KMS-11 (cell line): Measurements from ENCODE around the gene USP17L29.
"Not testable (repeated sequence)": the region's sequence is repeated elsewhere in the genome, so short reads cannot be mapped to it uniquely, and the experiment has no call there.

Experiments
- H2AFZ ChIP-seq: fragments of 200-600 bp; sonication (generic); 2 replicates; pipeline ENCODE4 v1.6.1; 2016; ENCODE audit warnings: antibody characterized with exemption, mixed run types, low read depth
- H3K27ac ChIP-seq: fragments of 200-600 bp; sonication (generic); 2 replicates; pipeline ENCODE4 v1.6.1; 2016; ENCODE audit warnings: mild to moderate bottlenecking, mixed run types
- H3K27me3 ChIP-seq: fragments of 200-600 bp; sonication (generic); 2 replicates; pipeline ENCODE4 v1.6.1; 2017; ENCODE audit warnings: mild to moderate bottlenecking, low read depth, mixed run types, moderate library complexity; ENCODE audit not compliant: insufficient read depth
- H3K36me3 ChIP-seq: fragments of 200-600 bp; sonication (generic); 2 replicates; pipeline ENCODE4 v1.6.1; 2017; ENCODE audit warnings: mild to moderate bottlenecking, mixed run types; ENCODE audit not compliant: insufficient read depth
- H3K4me1 ChIP-seq: fragments of 200-600 bp; sonication (generic); 2 replicates; pipeline ENCODE4 v1.6.1; 2016; ENCODE audit warnings: mild to moderate bottlenecking, low read depth, mixed run types; ENCODE audit not compliant: poor library complexity, severe bottlenecking
- H3K4me2 ChIP-seq: fragments of 200-600 bp; sonication (generic); 2 replicates; pipeline ENCODE4 v1.7.0; 2016; ENCODE audit warnings: mild to moderate bottlenecking, mixed run types
- H3K4me3 ChIP-seq: fragments of 200-600 bp; sonication (generic); IDR thresholded peaks from 2 replicates; pipeline ENCODE4 v1.6.1; 2017; ENCODE audit warnings: low read depth, low read length, mixed read lengths; ENCODE audit not compliant: insufficient read depth
- H3K79me2 ChIP-seq: fragments of 200-600 bp; sonication (generic); 2 replicates; pipeline ENCODE4 v1.6.1; 2016; ENCODE audit warnings: low read depth, mixed run types; ENCODE audit not compliant: insufficient read depth
- H3K9ac ChIP-seq: fragments of 200-600 bp; sonication (generic); 2 replicates; pipeline ENCODE4 v1.6.1; 2016; ENCODE audit warnings: mild to moderate bottlenecking, mixed run types
- H4K20me1 ChIP-seq: fragments of 200-600 bp; sonication (generic); 2 replicates; pipeline ENCODE4 v1.6.1; 2016; ENCODE audit warnings: mild to moderate bottlenecking, mixed run types; ENCODE audit not compliant: insufficient read depth
- CTCF ChIP-seq: fragments of 200-600 bp; sonication (generic); conservative IDR thresholded peaks from 2 replicates; pipeline ENCODE4 v1.6.1; 2017; ENCODE audit warnings: low read depth, mild to moderate bottlenecking, antibody characterized with exemption, low read length, moderate library complexity, mixed read lengths

Gene USP17L29

GRCh38 chr4:9379881-9380280 lies 26.4 kb downstream of the USP17L29 start:
- H3K4me1 ChIP-seq, H3K4me2 ChIP-seq, H3K4me3 ChIP-seq, H3K79me2 ChIP-seq, H4K20me1 ChIP-seq, H3K27me3 ChIP-seq, H3K36me3 ChIP-seq, H3K9ac ChIP-seq, H3K27ac ChIP-seq, H2AFZ ChIP-seq: not testable (repeated sequence)

GRCh38 chr4:9381012-9381534 lies 27.6 kb downstream of the USP17L29 start:
- H4K20me1 ChIP-seq, H3K79me2 ChIP-seq, H3K4me3 ChIP-seq, H3K9ac ChIP-seq, H2AFZ ChIP-seq, H3K4me2 ChIP-seq, H3K36me3 ChIP-seq, H3K27ac ChIP-seq, H3K27me3 ChIP-seq, H3K4me1 ChIP-seq: not testable (repeated sequence)
- TF ChIP-seq CTCF: peak; percentile 37

GRCh38 chr4:9384126-9384525 lies 30.7 kb downstream of the USP17L29 start:
- Histone ChIP-seq H3K36me3 (no peaks in the 10 kb centered on the region), H3K27ac (no peak overlapping the region), H3K4me2 (no peak overlapping the region), H2AFZ (no peak overlapping the region), H3K4me1 (no peaks in the 10 kb centered on the region), H4K20me1 (no peaks in the 10 kb centered on the region), H3K79me2 (no peaks in the 10 kb centered on the region), H3K27me3 (no peaks in the 10 kb centered on the region), H3K4me3 (no peak overlapping the region), H3K9ac (no peak overlapping the region)
- no peak for TF ChIP-seq CTCF

- not testable (repeated sequence) for H3K79me2 ChIP-seq, H3K4me3 ChIP-seq, H3K27ac ChIP-seq, H3K4me2 ChIP-seq, H4K20me1 ChIP-seq, H2AFZ ChIP-seq, H3K4me1 ChIP-seq, H3K27me3 ChIP-seq, H3K9ac ChIP-seq, H3K36me3 ChIP-seq
Observed at GRCh38 chr4:9389001-9389400, 35.6 kb downstream of the USP17L29 start.
